ENCODE measurements around the gene MAPKBP1.

MAPKBP1 gene

GRCh38 chr15:41866872-41867579 is 92.7 kb downstream of the MAPKBP1 start:
- DNase-seq (ENCODE audit: low read depth in 2 of 2): no peak

GRCh38 chr15:41868321-41868720 is 94.0 kb downstream of the MAPKBP1 start:
- no peak for DNase-seq (ENCODE audit: low read depth in 2 of 2)

- DNase-seq (ENCODE audit: low read depth in 2 of 2): no peak
These were observed 95.7 kb downstream of the MAPKBP1 start for GRCh38 chr15:41869770-41870688.

- DNase-seq (ENCODE audit: low read depth in 2 of 2): peak; percentile 36 to 38
These were observed 96.4 kb downstream of the MAPKBP1 start for GRCh38 chr15:41870689-41871081.

- DNase-seq (ENCODE audit: low read depth in 2 of 2): no peak
These were observed 97.1 kb downstream of the MAPKBP1 start for GRCh38 chr15:41871175-41871905.

GRCh38 chr15:41872166-41872747 is 98.0 kb downstream of the MAPKBP1 start:
- no peak for DNase-seq (ENCODE audit: low read depth in 2 of 2)

- no peak for DNase-seq (ENCODE audit: low read depth in 2 of 2)
These were observed 99.4 kb downstream of the MAPKBP1 start for GRCh38 chr15:41873711-41874110.

- DNase-seq (ENCODE audit: low read depth in 2 of 2): no peak
These were observed 100.5 kb downstream of the MAPKBP1 start for GRCh38 chr15:41874736-41875135.

GRCh38 chr15:41876007-41876406 is 101.7 kb downstream of the MAPKBP1 start:
- no peak for DNase-seq (ENCODE audit: low read depth in 2 of 2)

GRCh38 chr15:41876689-41877088 is 102.4 kb downstream of the MAPKBP1 start:
- no peak for DNase-seq (ENCODE audit: low read depth in 2 of 2)
